ENCODE results near the gene SF3B4. TPM values are rescaled to one million over a fixed set of nuclear protein-coding genes. Genes with fewer than 3 reads are reported as not detected.

The SF3B4 gene
- total RNA-seq, 1 donor from 2014 or later = 74.0 TPM

DNA sequence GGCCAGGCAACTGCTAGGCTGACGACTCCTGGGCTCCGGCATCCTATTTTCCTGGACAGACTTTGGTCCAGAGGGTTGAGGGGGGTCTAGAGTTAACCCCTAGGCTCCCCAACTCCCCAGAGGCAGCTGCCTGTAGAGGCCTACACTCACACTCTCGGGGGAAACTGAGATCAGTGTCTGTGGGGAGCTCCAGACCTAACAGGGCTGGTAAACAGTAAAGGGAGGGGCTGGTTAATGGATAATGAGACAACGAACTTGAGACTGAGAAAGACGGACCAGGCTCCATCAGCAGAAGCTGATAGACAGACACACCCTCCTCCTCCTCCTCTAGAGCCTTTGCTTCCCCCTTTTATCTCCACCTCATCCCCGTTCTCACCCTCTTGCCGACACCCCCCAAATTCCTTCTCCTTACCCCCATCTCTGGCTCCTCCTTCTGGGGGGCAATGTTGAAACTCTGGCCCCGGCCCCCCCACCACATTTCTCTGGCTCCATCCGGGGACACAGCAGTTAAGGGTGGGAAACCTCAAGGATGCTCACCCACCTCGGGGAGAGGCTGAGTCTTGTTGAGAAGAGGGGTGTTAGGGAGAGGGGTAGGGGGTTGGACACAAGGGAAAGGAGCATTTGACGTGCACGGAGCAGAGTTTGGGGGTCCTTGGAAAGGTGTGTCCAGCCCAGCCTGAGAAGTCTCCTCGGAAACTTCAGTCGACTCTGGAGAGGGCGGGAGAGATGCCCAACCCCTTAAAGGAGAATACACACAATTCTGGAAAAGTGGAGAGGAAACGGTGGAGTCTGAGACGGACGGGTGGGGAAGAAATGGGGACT is 8.8 kb upstream of the SF3B4 start, which contains the start of gene MTMR11:
MTMR11 (minus strand) TSS at position 710 of the 822 bp plus-strand sequence; CDS start at position 478, 232 bp downstream.
- Histone ChIP-seq H4K20me1 (ENCODE audit: insufficient read depth, low read length) (no peaks in the 10 kb centered on the region), H3K4me1 (ENCODE audit: insufficient read depth, low read length) (peaks cover 39% of the 10 kb centered on the region), H2AFZ (ENCODE audit: low read depth, low read length) (peak within 1 kb of the TSS; percentile 82), H3K9me3 (ENCODE audit: insufficient read depth, low read depth, low read length) (no peaks in the 10 kb centered on the region), H3K27me3 (ENCODE audit: insufficient read depth, low read length) (no peaks in the 10 kb centered on the region), H3K36me3 (ENCODE audit: insufficient read depth, low read length) (peaks cover 3% of the 10 kb centered on the region), H3K4me3 (ENCODE audit: insufficient read depth, low read depth, low read length) (peak within 1 kb of the TSS; percentile 86), H3K79me2 (ENCODE audit: insufficient read depth, low read length) (peaks cover 10% of the 10 kb centered on the region), H3K9ac (ENCODE audit: low read length) (peak within 1 kb of the TSS; percentile 88), H3K4me2 (ENCODE audit: low read length) (peak within 1 kb of the TSS; percentile 100), H3K27ac (ENCODE audit: low read depth, low read length) (peak within 1 kb of the TSS; percentile 35)
- FAIRE-seq (no peak), DNase-seq (ENCODE audit: low read depth) (no peak)
- Mint-ChIP-seq H3K27me3 (ENCODE audit: low read depth, unreplicated experiment) (no peaks in the 10 kb centered on the region), H3K36me3 (ENCODE audit: low read depth, unreplicated experiment) (peaks cover 16% of the 10 kb centered on the region), H3K4me1 (ENCODE audit: low read depth, unreplicated experiment) (peaks cover 39% of the 10 kb centered on the region), H3K27ac (ENCODE audit: unreplicated experiment) (peak within 1 kb of the TSS; percentile 48), H3K9me3 (ENCODE audit: unreplicated experiment) (peaks cover 3% of the 10 kb centered on the region), H3K4me3 (ENCODE audit: unreplicated experiment) (peak within 1 kb of the TSS; percentile 74)
- no peak for TF ChIP-seq CTCF (IDR thresholded peaks at IDR 0.05; ENCODE audit: insufficient read depth, low read depth, low read length)
- no peak for TF ChIP-seq EZH2 (IDR thresholded peaks at IDR 0.05; ENCODE audit: insufficient read depth, low read length)

DNA sequence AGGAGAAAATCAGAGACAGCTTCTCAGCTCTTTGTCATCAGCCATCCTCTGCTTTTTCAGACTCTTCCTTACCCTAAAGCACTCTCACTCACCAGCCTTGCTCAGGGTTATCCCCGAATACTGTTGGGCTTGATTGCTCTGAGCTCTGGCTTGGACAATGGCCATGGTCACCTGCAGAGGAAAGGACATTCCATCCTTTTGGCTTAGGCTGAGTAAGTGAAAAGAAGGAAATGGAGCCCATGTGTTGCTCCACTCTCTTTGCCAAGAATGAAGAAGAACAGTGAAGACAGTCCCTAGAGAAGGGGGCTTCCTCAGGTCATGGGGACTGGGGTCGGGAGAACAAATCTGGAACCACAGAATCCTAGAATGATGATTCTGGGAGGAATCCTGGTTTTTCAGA is 6.8 kb upstream of the SF3B4 start:
- H3K27ac ChIP-seq (ENCODE audit: low read depth, low read length) = no peak overlapping the region
- H3K27me3 ChIP-seq (ENCODE audit: insufficient read depth, low read length) = no peaks in the 10 kb centered on the region
- no peak overlapping the region for H3K4me2 ChIP-seq (ENCODE audit: low read length)
- H3K27me3 Mint-ChIP-seq (ENCODE audit: low read depth, unreplicated experiment) = no peaks in the 10 kb centered on the region
- H3K27ac Mint-ChIP-seq (ENCODE audit: unreplicated experiment) = no peak overlapping the region
- H3K36me3 Mint-ChIP-seq (ENCODE audit: low read depth, unreplicated experiment) = peaks cover 24% of the 10 kb centered on the region
- H3K36me3 ChIP-seq (ENCODE audit: insufficient read depth, low read length) = peaks cover 3% of the 10 kb centered on the region
- no peak overlapping the region for H3K4me3 ChIP-seq (ENCODE audit: insufficient read depth, low read depth, low read length)
- DNase-seq (ENCODE audit: low read depth) (no peak), FAIRE-seq (no peak)
- H2AFZ ChIP-seq (ENCODE audit: low read depth, low read length) = no peak overlapping the region
- TF ChIP-seq EZH2 (IDR thresholded peaks at IDR 0.05; ENCODE audit: insufficient read depth, low read length) (no peak), CTCF (IDR thresholded peaks at IDR 0.05; ENCODE audit: insufficient read depth, low read depth, low read length) (no peak)
- H3K79me2 ChIP-seq (ENCODE audit: insufficient read depth, low read length) = peaks cover 10% of the 10 kb centered on the region
- H4K20me1 ChIP-seq (ENCODE audit: insufficient read depth, low read length) = no peaks in the 10 kb centered on the region
- H3K4me1 Mint-ChIP-seq (ENCODE audit: low read depth, unreplicated experiment) = peaks cover 29% of the 10 kb centered on the region
- H3K9ac ChIP-seq (ENCODE audit: low read length) = no peak overlapping the region
- peaks cover 44% of the 10 kb centered on the region for H3K4me1 ChIP-seq (ENCODE audit: insufficient read depth, low read length)
- H3K9me3 ChIP-seq (ENCODE audit: insufficient read depth, low read depth, low read length) = no peaks in the 10 kb centered on the region
- no peak overlapping the region for H3K4me3 Mint-ChIP-seq (ENCODE audit: unreplicated experiment)
- H3K9me3 Mint-ChIP-seq (ENCODE audit: unreplicated experiment) = peaks cover 4% of the 10 kb centered on the region

- no peak for FAIRE-seq
- H3K4me3 Mint-ChIP-seq (ENCODE audit: unreplicated experiment) = no peak overlapping the region
- H4K20me1 ChIP-seq (ENCODE audit: insufficient read depth, low read length) = no peaks in the 10 kb centered on the region
- no peak for TF ChIP-seq CTCF (IDR thresholded peaks at IDR 0.05; ENCODE audit: insufficient read depth, low read depth, low read length)
- no peak for TF ChIP-seq EZH2 (IDR thresholded peaks at IDR 0.05; ENCODE audit: insufficient read depth, low read length)
- H3K36me3 Mint-ChIP-seq (ENCODE audit: low read depth, unreplicated experiment) = peaks cover 24% of the 10 kb centered on the region
- H3K9me3 Mint-ChIP-seq (ENCODE audit: unreplicated experiment) = peaks cover 4% of the 10 kb centered on the region
- no peak overlapping the region for H3K4me3 ChIP-seq (ENCODE audit: insufficient read depth, low read depth, low read length)
- peaks cover 3% of the 10 kb centered on the region for H3K36me3 ChIP-seq (ENCODE audit: insufficient read depth, low read length)
- H3K27ac Mint-ChIP-seq (ENCODE audit: unreplicated experiment) = no peak overlapping the region
- no peak overlapping the region for H2AFZ ChIP-seq (ENCODE audit: low read depth, low read length)
- H3K27ac ChIP-seq (ENCODE audit: low read depth, low read length) = no peak overlapping the region
- no peak overlapping the region for H3K9ac ChIP-seq (ENCODE audit: low read length)
- H3K4me1 Mint-ChIP-seq (ENCODE audit: low read depth, unreplicated experiment) = peaks cover 32% of the 10 kb centered on the region
- H3K27me3 Mint-ChIP-seq (ENCODE audit: low read depth, unreplicated experiment) = no peaks in the 10 kb centered on the region
- peaks cover 42% of the 10 kb centered on the region for H3K4me1 ChIP-seq (ENCODE audit: insufficient read depth, low read length)
- H3K79me2 ChIP-seq (ENCODE audit: insufficient read depth, low read length) = peaks cover 10% of the 10 kb centered on the region
- H3K9me3 ChIP-seq (ENCODE audit: insufficient read depth, low read depth, low read length) = no peaks in the 10 kb centered on the region
- H3K4me2 ChIP-seq (ENCODE audit: low read length) = no peak overlapping the region
- H3K27me3 ChIP-seq (ENCODE audit: insufficient read depth, low read length) = no peaks in the 10 kb centered on the region
- DNase-seq (ENCODE audit: low read depth) = no peak
Observed at GRCh38 chr1:149933208-149933607, 5.6 kb upstream of the SF3B4 start.

All from astrocyte (in vitro differentiated cells and primary cell).